Central memory CD4-positive, alpha-beta T cell (primary cell): ENCODE measurements around the gene NXF1.
"Not testable (repeated sequence)": the region's sequence is repeated elsewhere in the genome, so short reads cannot be mapped to it uniquely, and the experiment has no call there.

Source experiments
- DNase-seq: peaks from one replicate; pipeline ENCODE4 v3.0.0; 2022

The NXF1 gene

GRCh38 chr11:62832336-62833234 is 27.3 kb upstream of the NXF1 start, which contains the start of gene TEX54:
Gene TEX54, minus strand, starts transcription at chr11:62832841.
- DNase-seq = no peak

- peak; percentile 99 for DNase-seq
Observed at GRCh38 chr11:62831520-62832335, 26.5 kb upstream of the NXF1 start, which contains the start of gene STX5. Gene STX5, minus strand, starts transcription at chr11:62832051. Its CDS starts 808 bp downstream, at chr11:62831243.

- no peak for DNase-seq
Observed at GRCh38 chr11:62830904-62831519, 25.8 kb upstream of the NXF1 start.

GRCh38 chr11:62828130-62828529 is 22.9 kb upstream of the NXF1 start:
- not testable (repeated sequence) for DNase-seq

GRCh38 chr11:62823677-62824076 is 18.4 kb upstream of the NXF1 start:
- DNase-seq = no peak

- no peak for DNase-seq
Observed at GRCh38 chr11:62817129-62817528, 11.9 kb upstream of the NXF1 start.

GRCh38 chr11:62816557-62816956 is 11.3 kb upstream of the NXF1 start:
- no peak for DNase-seq

GRCh38 chr11:62811659-62812058 is 6.4 kb upstream of the NXF1 start:
- DNase-seq = no peak

- no peak for DNase-seq
Observed at GRCh38 chr11:62810748-62811147, 5.5 kb upstream of the NXF1 start.

- no peak for DNase-seq
Observed at GRCh38 chr11:62806611-62807121, 1.4 kb upstream of the NXF1 start.

- no peak for DNase-seq
Observed at GRCh38 chr11:62805961-62806441, 761 bp upstream of the NXF1 start.

- DNase-seq = no peak
Observed at GRCh38 chr11:62804310-62805075, 747 bp downstream of the NXF1 start.

GRCh38 chr11:62801071-62801470 is 4.2 kb downstream of the NXF1 start:
- DNase-seq = no peak

- no peak for DNase-seq
Observed at GRCh38 chr11:62799486-62799885, 5.8 kb downstream of the NXF1 start.

- no peak for DNase-seq
Observed at GRCh38 chr11:62796281-62796680, 9.0 kb downstream of the NXF1 start.

- DNase-seq = no peak
Observed at GRCh38 chr11:62794201-62794775, 11.0 kb downstream of the NXF1 start.

- no peak for DNase-seq
Observed at GRCh38 chr11:62792202-62792575, 13.1 kb downstream of the NXF1 start.

- peak; percentile 87 for DNase-seq
Observed at GRCh38 chr11:62791501-62792201, 13.6 kb downstream of the NXF1 start, which contains the start of gene TMEM223. Gene TMEM223, minus strand, starts transcription at chr11:62792006. Its CDS starts 12 bp downstream, at chr11:62791994.

- DNase-seq = no peak
Observed at GRCh38 chr11:62789576-62789975, 15.7 kb downstream of the NXF1 start.

- no peak for DNase-seq
Observed at GRCh38 chr11:62788991-62789390, 16.2 kb downstream of the NXF1 start.
